GM19372 (cell line): ENCODE data around the gene TFB1M.
"Not testable (repeated sequence)": the region's sequence is repeated elsewhere in the genome, so short reads cannot be mapped to it uniquely, and the experiment has no call there.

Experiments used
- ATAC-seq: cut with Tn5 transposase; IDR thresholded peaks from one replicate; pipeline ENCODE4 v1.9.1; 2021; ENCODE audit warnings: mild to moderate bottlenecking, low read depth, moderate library complexity; ENCODE audit not compliant: unreplicated experiment

The TFB1M gene

DNA sequence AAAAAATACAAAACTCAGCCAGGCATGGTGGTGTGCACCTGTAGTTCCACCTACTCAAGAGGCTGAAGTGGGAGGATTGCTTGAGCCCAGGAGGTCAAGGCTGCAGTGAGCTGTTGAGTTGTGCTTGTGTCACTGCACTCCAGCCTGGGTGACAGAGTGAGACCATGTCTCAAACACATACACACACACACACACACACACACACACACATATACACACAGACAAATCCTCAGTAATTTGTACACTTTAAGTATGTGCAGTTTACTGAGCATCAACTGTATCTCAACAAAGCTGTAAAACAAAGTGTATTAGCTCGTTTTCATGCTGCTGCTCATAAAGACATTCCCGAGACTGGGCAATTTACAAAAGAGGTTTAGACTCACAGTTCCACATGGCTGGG lies 7.3 kb downstream of the TFB1M start:
- no peak for ATAC-seq

- ATAC-seq = no peak
These were observed 10.9 kb downstream of the TFB1M start for GRCh38 chr6:155303361-155303870.

DNA sequence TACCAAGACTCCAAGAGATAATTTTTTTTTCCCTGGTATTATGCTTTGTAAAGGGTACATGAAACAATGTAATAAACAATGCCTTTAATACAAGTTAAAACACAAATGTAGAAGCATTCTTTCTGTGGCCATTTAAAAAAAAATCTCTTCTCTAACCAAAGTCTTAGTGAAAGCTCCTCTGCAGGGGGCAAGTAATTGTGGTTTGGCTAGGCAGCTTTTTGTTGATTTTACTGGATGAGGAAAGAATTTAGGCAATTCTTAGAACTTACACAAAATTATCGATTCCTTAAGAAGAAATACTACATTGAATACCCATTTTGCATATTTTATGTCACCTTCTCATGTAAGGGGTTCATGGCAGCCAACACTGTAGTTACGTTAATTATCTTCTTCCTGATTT lies 12.4 kb downstream of the TFB1M start:
- ATAC-seq = no peak

- ATAC-seq = no peak
These were observed 16.6 kb downstream of the TFB1M start for GRCh38 chr6:155297669-155298068.

- ATAC-seq = no peak
These were observed 21.6 kb downstream of the TFB1M start for GRCh38 chr6:155292711-155293110.

- ATAC-seq = no peak
These were observed 23.0 kb downstream of the TFB1M start for GRCh38 chr6:155291291-155291690.

DNA sequence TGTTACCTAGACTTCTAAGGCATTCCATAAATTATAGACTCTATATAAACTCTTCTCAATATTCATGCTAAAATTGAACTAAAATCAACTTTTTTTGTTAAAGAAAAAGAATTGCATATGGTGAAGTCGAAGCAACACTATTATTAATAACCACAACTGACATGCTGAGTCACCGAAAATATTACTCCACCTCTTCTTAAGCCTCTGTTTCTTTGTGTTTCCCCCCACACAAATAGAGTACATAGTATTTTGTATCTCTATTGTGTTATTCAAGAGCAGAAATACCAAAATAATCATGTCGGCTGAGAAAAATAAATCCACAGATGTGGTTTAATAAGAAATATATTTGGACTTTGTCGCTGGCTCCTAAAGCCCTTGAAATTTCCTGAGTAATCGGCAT lies 23.8 kb downstream of the TFB1M start:
- ATAC-seq = no peak

- ATAC-seq = no peak
These were observed 26.5 kb downstream of the TFB1M start for GRCh38 chr6:155287762-155288161.

DNA sequence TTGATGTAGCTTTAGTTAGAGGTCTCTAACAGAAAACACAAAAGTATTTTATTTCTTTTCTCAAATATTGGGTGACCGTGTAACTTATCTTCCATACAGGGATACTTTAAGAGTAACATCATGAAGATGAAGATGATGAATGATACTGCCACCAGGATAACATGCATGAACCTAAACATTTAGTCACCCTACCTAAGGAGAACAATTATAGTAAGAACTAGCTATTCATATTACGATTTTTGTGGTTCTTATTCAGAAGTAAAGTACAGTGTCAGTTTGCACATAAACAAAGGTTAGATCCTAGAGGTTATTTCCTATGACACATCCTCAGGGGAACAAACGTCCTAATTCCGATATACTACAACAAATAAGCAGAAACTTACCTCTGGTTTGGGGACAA lies 29.5 kb downstream of the TFB1M start:
- no peak for ATAC-seq

DNA sequence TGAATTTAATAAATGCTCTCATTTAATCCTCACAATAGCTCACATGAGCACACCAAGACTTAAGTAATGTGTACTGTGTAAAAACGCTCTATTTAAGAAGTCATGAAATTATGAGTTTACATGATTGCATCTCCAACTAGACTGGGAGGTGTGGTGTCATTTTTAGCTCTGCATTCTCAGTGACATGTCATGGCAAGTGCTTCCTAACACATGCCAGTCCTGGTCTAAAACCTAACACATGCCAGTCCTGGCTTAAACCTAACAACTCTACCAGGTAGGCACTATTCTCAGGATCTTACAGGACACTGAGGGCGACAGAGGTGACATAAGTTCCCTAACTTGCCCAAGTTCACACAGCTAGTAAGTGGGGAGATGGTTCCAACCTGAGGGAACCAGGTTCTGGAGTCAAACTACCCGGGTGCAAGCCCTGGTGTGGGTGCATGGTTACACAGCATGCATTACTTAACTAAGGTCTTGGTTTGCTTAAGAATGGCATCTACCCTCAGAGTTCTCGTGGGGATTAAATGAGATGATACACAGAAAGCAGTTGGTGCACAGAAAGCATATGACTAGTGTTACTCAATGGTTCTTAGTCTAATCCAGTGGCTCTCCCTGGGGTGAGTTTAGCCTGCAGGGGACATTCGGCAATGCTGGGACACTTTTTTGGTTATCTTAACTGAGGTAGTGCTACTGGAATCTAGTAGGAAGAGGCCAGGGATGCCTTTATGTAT lies 35.8 kb downstream of the TFB1M start:
- no peak for ATAC-seq

DNA sequence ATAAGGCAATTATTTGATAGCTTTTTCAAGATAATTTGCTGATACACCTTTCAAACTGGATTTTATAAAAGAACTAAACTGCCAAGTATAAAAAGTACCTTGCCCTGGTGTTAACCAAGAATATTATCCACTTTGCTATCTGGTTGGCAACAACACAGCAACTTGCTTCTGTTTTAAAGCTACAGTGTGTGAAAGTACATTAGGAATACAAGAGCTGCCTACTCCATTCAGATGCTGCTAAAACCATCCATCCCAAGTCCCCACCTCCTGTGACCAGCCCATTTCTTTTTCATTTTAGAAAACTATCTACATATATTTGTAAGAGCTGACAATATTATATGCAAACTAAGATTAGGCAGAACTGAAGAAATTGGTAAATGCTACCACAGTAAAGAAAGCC lies 37.6 kb downstream of the TFB1M start:
- ATAC-seq = no peak

GRCh38 chr6:155275808-155276480 lies 38.3 kb downstream of the TFB1M start:
- no peak for ATAC-seq

DNA sequence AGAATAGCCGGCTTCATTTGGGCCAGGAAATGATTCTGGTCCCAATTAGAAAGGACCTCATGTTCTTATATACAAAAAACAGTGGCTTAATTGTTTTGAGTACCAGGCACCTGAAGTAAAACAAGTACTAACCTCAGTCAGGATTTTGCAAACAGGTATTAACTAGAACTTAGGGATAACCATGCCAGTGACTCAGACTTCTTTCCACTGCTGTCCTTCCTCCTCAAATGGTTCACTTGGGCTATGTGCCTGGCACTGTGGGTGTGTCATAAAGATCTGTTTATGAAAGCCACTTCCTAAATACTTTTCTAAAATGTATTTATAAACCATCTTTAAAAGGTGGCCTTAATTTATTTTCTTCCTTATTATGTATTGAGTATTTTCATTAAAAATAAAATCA lies 39.8 kb downstream of the TFB1M start:
- ATAC-seq = no peak

GRCh38 chr6:155274106-155274505 lies 40.2 kb downstream of the TFB1M start:
- ATAC-seq = no peak

GRCh38 chr6:155273431-155273830 lies 40.9 kb downstream of the TFB1M start:
- no peak for ATAC-seq

- ATAC-seq = no peak
These were observed 41.7 kb downstream of the TFB1M start for GRCh38 chr6:155272353-155273232.

- no peak for ATAC-seq
These were observed 43.1 kb downstream of the TFB1M start for GRCh38 chr6:155271145-155271544.

DNA sequence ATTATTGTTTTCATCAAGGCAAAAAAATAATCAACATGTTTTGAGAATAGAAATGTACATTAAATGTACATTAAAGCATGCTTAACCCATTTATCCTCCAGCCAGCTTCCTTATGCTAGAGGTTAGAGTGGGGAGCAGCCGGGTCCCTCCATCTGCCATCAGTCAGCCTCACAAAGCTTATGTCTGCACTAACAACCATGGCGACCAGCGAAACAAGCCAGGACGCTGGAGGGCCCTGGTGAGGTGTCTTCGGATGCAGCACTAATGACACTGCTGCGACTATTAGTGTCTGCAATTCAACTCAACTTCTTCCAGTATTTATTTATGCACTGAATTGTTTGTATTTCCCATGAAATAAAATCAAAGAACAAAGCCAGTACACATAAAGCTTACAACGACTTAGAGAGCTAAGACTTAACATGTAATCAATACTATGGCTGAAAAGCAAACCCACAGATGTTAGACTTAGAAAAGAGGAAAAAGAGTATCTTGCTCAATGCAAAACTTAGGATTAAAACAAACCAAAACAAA lies 43.7 kb downstream of the TFB1M start:
- no peak for ATAC-seq

DNA sequence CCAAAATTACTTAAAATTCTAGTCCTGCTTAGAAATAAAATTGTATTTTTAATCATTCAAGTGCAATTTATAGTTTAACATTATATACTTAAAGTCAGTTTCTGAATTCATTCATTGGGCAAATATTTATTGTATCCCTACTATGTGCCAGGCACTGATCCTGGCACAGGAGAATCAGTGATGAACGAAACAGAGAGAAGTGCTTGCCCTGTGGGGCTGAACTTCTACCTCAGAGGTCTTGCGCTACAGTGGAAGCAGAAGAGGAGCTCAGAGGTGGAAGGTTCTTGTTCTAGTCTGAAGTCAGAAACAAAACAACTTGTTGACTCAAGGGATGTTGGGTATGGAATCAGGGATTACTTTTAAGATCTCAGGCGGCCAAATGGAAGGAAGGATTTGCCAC lies 44.5 kb downstream of the TFB1M start:
- ATAC-seq = no peak

GRCh38 chr6:155268088-155268867 lies 46.0 kb downstream of the TFB1M start:
- not testable (repeated sequence) for ATAC-seq
